Measurements from ENCODE around the gene ITPRIPL1. TPM values are rescaled to one million over a fixed set of nuclear protein-coding genes. Genes with fewer than 3 reads are reported as not detected.

Gene ITPRIPL1
- total RNA-seq, 1 experiment from 2014 or later = 23.5 TPM

GRCh38 chr2:96354492-96354891 is 29.4 kb downstream of the ITPRIPL1 start:
- intact Hi-C loops (cut with micrococcal nuclease; ENCODE audit: unreplicated experiment) = no loop called here
- BruUV-seq (replicated peaks) = no TSS peak
- H3K4me3 ChIP-seq (ENCODE audit: low read depth, low read length, poor library complexity, severe bottlenecking) = no peak overlapping the region
- peaks cover 14% of the 10 kb centered on the region for H3K4me1 ChIP-seq (ENCODE audit: insufficient read depth, low read length, poor library complexity, severe bottlenecking)
- ChIA-PET POLR2A (ENCODE audit: low non-redundant PET) (no interaction called here), CTCF (no interaction called here)
- peaks cover 94% of the 10 kb centered on the region for H3K36me3 ChIP-seq (ENCODE audit: insufficient read depth, low read length, poor library complexity, severe bottlenecking)
- H3K27ac ChIP-seq (ENCODE audit: low read depth, low read length, poor library complexity, severe bottlenecking) = no peak overlapping the region
- no peak for DNase-seq (ENCODE audit: low spot score)
- no peaks in the 10 kb centered on the region for H3K27me3 ChIP-seq (replicated peaks; ENCODE audit: insufficient read depth, low read depth, low read length, poor library complexity)
- H3K9me3 ChIP-seq (ENCODE audit: low read depth, low read length, poor library complexity, severe bottlenecking) = no peaks in the 10 kb centered on the region
- TF ChIP-seq EZH2 (IDR thresholded peaks at IDR 0.05; ENCODE audit: borderline replicate concordance, low read depth, low read length, poor library complexity, severe bottlenecking) = no peak
- no peak for TF ChIP-seq CTCF (conservative IDR thresholded peaks at IDR 0.05; ENCODE audit: low read depth, low read length)

- BruUV-seq (replicated peaks) = no TSS peak
- DNase-seq (ENCODE audit: low spot score) = no peak
- Histone ChIP-seq H3K9me3 (ENCODE audit: low read depth, low read length, poor library complexity, severe bottlenecking) (no peaks in the 10 kb centered on the region), H3K27me3 (replicated peaks; ENCODE audit: insufficient read depth, low read depth, low read length, poor library complexity) (no peaks in the 10 kb centered on the region), H3K4me3 (ENCODE audit: low read depth, low read length, poor library complexity, severe bottlenecking) (no peak overlapping the region), H3K4me1 (ENCODE audit: insufficient read depth, low read length, poor library complexity, severe bottlenecking) (peaks cover 14% of the 10 kb centered on the region), H3K36me3 (ENCODE audit: insufficient read depth, low read length, poor library complexity, severe bottlenecking) (peaks cover 94% of the 10 kb centered on the region), H3K27ac (ENCODE audit: low read depth, low read length, poor library complexity, severe bottlenecking) (no peak overlapping the region)
- POLR2A ChIA-PET (ENCODE audit: low non-redundant PET) = no interaction called here
- no peak for TF ChIP-seq EZH2 (IDR thresholded peaks at IDR 0.05; ENCODE audit: borderline replicate concordance, low read depth, low read length, poor library complexity, severe bottlenecking)
- TF ChIP-seq CTCF (conservative IDR thresholded peaks at IDR 0.05; ENCODE audit: low read depth, low read length) = no peak
- intact Hi-C loops (cut with micrococcal nuclease; ENCODE audit: unreplicated experiment) = no loop called here
- CTCF ChIA-PET = no interaction called here
These were observed 31.8 kb downstream of the ITPRIPL1 start for GRCh38 chr2:96356889-96357288.

- TF ChIP-seq EZH2 (IDR thresholded peaks at IDR 0.05; ENCODE audit: borderline replicate concordance, low read depth, low read length, poor library complexity, severe bottlenecking) (no peak), CTCF (conservative IDR thresholded peaks at IDR 0.05; ENCODE audit: low read depth, low read length) (peak; percentile 25; the same call in 1 of the 2 replicates)
- Histone ChIP-seq H3K27ac (ENCODE audit: low read depth, low read length, poor library complexity, severe bottlenecking) (no peak overlapping the region), H3K4me1 (ENCODE audit: insufficient read depth, low read length, poor library complexity, severe bottlenecking) (no peaks in the 10 kb centered on the region), H3K27me3 (replicated peaks; ENCODE audit: insufficient read depth, low read depth, low read length, poor library complexity) (no peaks in the 10 kb centered on the region), H3K9me3 (ENCODE audit: low read depth, low read length, poor library complexity, severe bottlenecking) (no peaks in the 10 kb centered on the region), H3K4me3 (ENCODE audit: low read depth, low read length, poor library complexity, severe bottlenecking) (no peak overlapping the region), H3K36me3 (ENCODE audit: insufficient read depth, low read length, poor library complexity, severe bottlenecking) (peaks cover 94% of the 10 kb centered on the region)
- no TSS peak for BruUV-seq (replicated peaks)
- DNase-seq (ENCODE audit: low spot score) = no peak
- intact Hi-C loops (cut with micrococcal nuclease; ENCODE audit: unreplicated experiment) = no loop called here
- ChIA-PET POLR2A (ENCODE audit: low non-redundant PET) (no interaction called here), CTCF (no interaction called here)
These were observed 34.2 kb downstream of the ITPRIPL1 start for GRCh38 chr2:96359310-96359709.

Data from A673 (cell line).